CD4-positive, alpha-beta T cell treated with Interleukin-17A for 4 hours (primary cell): ENCODE measurements around the gene ZNF12.

Experiments used
- DNase-seq: peaks from one replicate; pipeline ENCODE4 v3.0.0-alpha.2; 2020; ENCODE audit warnings: mixed read lengths

The ZNF12 gene

GRCh38 chr7:6646465-6646864 lies 60.3 kb downstream of the ZNF12 start:
- DNase-seq = no peak

DNA sequence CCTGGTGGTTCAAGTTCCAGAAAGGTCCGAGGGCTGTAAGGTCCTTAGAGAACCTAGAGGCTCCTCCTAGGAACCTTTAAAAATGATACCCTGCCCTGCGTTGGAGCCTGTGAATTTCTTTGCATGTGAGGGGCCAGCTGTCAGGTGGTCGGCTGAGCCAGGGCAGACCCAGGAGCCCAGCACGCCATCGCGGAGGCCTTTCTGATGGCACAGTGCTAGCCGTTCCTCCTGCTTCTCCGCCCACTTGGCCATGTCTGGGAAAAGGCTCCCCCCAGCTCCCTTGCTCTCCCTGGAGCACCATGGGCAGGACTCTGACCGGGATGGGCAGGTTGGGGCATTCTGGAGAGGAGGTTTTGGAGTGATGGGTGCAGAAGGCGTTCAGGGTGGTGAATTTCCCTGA lies 62.0 kb downstream of the ZNF12 start:
- no peak for DNase-seq

DNA sequence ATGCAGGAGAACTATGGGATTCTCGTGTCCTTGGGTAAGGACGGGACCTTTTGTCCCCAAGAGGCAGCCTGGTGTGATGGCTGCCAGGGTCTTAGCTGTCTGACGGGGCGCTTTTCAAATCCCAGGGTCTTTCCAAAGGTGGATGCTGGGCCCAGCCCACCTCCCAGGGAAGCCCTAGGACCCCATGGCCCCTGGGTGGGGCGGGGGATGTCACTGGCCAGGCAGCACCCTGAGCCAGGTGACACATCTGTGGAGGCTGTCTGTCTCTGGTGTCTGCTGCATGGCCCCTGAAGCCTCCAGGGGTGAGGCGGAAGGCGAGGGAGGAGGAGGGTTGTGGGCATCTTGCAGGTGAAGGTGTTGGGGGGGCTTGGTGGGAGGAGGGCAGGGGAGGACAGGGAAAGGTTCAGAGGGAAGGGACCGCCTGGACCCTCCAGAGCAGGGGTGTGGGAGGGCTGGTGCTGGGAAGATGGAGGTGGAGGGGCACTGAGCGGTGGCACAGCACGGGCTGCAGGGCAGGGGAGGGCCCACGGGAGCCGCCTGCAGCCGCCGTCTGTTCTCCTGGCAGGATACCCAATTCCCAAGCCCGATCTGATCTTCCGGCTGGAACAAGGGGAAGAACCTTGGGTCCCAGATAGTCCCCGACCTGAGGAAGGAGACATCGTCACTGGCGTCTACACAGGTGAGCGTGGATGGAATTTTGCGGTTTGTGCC lies 62.7 kb downstream of the ZNF12 start:
- DNase-seq = no peak

DNA sequence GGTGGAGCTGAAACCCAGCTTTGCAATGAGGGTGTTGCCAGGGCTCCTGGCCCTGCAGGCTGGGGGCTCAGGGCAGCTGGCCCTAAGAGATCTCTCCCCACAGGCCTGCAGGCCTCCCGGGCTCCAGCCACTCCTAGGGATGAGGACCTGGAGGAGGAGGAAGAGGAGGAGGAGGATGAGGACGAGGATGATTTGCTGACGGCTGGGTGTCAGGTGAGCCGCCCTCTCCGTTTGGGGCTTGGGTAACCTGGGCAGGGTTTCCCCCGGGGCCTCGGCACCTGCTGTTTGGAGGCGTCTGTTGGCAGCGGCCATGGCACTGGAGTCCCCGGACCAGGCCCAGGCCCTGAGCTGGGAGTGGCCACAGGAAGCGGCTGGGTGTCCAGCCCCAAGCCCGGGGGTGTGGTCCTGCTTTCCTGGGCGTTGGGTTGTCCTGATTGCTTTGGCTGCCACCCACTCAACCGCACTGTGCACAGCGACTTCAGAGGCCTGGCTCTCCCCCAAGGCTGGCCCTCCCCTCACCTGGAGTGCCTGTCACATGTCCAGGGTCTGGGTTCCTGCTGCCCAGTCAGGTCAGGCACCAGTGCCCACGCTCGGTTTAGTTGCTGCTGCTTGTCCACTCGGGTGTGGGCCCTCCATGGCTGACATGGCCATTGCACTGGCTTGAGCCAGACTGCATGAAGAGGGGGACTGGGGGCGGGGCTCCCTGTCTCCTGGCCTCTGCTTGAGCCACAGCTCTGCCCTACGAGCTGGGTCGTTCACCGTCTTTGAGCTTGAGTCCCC lies 63.7 kb downstream of the ZNF12 start:
- no peak for DNase-seq

GRCh38 chr7:6642239-6642839 lies 64.4 kb downstream of the ZNF12 start:
- DNase-seq = no peak

DNA sequence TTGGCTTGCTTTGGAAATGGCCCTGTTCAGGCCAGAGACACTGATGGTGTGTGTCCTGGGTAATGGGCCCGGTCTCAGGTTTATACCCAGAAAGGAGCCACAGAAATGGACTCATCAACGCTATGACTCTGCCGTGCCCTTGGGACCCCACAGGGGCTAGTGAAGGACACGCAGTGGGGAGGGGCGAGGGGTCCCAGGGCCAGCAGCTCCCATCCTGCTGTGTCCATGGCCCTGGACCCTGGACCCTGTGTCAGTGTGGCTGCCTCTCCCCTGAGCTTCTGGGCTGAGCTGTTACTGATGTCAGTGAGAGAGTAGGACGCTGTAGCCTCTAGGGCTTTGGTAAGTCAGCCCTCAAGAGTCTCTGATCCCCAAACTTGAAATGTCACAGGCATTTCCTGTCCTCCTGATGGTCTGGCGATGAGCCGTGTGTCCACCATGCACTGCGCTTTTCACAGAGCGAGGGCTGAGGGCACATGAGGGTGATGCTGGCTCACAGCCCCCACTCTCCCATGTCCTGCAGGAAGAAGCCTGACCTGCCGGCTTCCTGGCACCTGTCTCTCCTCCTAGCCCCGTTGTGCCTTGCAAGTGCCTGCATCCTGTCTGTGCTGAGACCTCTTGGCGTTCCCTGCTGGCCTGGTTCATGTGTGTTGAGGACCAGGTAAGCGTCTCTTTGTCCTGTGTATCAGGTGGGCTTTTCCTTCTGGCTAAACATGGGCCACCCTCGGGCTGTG lies 65.3 kb downstream of the ZNF12 start:
- DNase-seq = no peak

GRCh38 chr7:6640246-6640721 lies 66.5 kb downstream of the ZNF12 start:
- DNase-seq = no peak

- no peak for DNase-seq
Measured at GRCh38 chr7:6639627-6640026, 67.1 kb downstream of the ZNF12 start.

GRCh38 chr7:6639032-6639431 lies 67.7 kb downstream of the ZNF12 start:
- no peak for DNase-seq
